Measurements from ENCODE around the gene CHAF1B.

GRCh38 chr21:36412916-36413315 is 27.7 kb downstream of the CHAF1B start:
- no peak for TF ChIP-seq POLR2A (IDR thresholded peaks at IDR 0.05; ENCODE audit: low read length)
- TF ChIP-seq GATA1 (IDR thresholded peaks at IDR 0.05; ENCODE audit: low read depth, low read length): no peak

All from erythroblast (primary cell).